Measurements from ENCODE around the gene TMEM209.

DNA sequence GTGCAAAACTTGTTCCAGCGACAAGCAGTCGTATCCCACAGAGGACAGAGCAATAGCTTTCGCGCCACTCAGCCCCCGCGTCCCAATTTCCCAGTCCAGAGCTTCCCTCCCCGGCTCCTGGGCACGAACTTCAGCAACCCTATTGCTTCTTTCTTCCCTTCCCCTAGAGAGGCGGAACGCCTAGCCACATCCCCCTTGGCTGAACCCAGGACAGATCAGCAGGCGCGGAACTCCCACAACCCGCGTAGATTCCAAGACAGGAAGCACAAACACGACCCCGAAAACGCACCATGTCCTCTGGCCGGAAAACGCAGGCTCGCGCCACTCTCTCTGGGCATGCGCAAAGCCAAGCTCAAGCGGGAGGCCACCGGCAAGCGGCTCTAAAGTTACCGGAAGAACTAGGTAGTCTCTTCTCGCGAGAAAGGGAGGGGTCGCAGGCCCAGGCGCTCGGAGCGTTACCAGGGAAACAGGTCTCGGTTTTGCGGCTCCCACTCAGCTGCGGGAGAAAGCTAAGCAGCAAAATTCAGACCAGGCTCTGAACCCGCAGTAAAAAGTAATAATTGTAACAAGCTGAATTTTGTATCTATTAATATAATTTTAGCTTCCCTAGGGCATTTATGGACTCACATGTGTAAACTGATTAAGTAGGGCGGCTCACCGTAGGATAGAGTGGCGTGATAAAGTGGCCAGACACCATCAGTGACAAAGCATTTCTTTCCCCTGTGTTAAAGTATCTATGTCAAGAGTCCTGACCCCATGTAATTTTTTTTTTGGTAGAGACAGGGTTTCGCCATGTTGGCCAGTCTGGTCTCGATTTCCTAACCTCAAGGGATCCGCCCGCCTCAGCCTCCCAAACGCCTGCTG is at the start of gene TMEM209:
- TF ChIP-seq, protein P1, sequence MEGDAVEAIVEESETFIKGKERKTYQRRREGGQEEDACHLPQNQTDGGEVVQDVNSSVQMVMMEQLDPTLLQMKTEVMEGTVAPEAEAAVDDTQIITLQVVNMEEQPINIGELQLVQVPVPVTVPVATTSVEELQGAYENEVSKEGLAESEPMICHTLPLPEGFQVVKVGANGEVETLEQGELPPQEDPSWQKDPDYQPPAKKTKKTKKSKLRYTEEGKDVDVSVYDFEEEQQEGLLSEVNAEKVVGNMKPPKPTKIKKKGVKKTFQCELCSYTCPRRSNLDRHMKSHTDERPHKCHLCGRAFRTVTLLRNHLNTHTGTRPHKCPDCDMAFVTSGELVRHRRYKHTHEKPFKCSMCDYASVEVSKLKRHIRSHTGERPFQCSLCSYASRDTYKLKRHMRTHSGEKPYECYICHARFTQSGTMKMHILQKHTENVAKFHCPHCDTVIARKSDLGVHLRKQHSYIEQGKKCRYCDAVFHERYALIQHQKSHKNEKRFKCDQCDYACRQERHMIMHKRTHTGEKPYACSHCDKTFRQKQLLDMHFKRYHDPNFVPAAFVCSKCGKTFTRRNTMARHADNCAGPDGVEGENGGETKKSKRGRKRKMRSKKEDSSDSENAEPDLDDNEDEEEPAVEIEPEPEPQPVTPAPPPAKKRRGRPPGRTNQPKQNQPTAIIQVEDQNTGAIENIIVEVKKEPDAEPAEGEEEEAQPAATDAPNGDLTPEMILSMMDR (IDR thresholded peaks at IDR 0.05; ENCODE audit: poor library complexity, severe bottlenecking): peak; percentile 35
- TF ChIP-seq EZH2 (IDR thresholded peaks at IDR 0.05; ENCODE audit: borderline replicate concordance, insufficient read depth, low read length, poor library complexity, severe bottlenecking) (no peak), EP300 (conservative IDR thresholded peaks at IDR 0.05; ENCODE audit: poor library complexity, severe bottlenecking) (peak; percentile 38), RAD21 (conservative IDR thresholded peaks at IDR 0.05) (peak; percentile 79), POLR2AphosphoS5 (IDR thresholded peaks at IDR 0.05) (peak; percentile 96)
